ENCODE results near the gene PPP1R12A.
"Not testable (repeated sequence)": the region's sequence is repeated elsewhere in the genome, so short reads cannot be mapped to it uniquely, and the experiment has no call there.

Gene PPP1R12A

DNA sequence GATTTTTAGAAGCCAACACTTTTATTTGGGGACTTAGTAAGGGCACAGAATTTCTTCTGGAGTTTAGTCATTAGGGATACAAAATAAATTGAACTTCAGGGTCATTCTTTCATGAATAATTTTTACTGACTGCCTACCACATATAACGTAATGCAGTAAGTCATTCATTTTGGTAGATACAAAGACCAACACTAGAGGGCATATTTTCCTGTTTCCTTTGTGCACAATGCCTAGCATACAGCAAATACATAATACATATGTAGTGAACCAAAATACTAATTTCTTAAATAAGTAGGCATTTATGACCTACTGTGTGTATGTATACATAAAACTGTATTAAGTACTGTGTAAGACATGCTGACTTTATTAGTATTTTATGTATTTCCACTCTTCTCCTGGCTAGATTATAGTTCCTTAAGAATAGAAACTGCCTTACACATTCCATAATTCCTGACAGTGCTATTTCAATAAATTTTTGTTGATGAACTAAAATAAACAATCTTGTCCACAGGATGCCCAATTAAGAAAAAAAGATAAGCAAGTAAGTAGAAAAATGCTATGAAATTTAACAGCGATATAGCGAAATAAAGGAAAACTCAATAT is 47.9 kb downstream of the PPP1R12A start:
- peak; percentile 21 for DNase-seq

DNA sequence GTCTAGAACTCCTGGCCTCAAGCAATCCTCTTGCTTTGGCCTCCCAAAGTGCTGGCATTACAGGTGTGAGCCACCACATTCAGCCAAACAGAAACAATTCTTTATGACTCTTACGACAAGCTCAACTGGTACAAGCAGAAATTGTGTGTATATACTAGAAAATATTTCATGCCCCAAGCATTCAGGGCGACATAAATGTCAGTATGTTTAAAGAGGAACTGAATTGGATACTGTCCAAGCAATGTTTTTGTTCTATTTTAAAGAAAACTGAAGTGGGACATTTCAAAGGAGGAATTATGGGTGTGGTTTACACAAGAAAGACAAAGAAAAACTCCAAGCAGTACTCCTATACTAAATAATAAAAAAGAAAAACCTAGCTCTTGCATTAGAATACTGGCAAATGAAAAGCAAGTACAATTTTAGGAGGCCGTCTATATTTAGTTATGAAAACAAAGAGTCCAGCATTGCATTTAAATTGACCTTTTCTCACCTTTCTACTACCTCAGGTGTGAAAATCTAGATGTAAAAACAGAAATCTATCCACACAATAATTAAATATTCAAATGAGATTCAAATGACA is 48.9 kb downstream of the PPP1R12A start:
- no peak for DNase-seq

DNA sequence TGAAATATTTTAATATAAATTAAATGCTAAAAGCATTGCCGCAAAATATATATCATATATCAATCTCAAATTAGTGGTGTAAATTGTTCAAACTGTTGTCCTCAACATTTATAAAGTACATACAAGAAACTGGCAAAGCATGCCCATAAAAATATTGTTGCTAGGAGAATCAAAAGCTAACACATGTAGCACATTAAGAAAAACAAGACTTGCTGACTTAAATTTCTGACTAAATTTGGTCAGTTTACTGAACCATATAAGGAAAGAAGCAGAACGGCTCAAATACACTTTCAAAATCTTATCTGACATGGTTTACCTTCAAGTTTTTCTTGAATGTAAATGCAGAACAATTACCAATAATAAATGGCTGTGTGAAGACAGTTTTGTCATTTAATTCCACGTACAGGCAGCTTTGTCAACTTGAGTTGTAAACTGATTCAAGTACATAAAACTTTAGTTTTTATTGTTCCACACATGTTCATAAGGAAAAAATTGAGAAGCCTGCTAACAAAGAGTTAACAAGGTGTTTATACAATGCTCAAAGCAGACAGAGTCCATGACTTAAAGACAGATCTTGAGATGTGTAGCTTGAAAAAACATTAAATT is 50.4 kb downstream of the PPP1R12A start:
- no peak for DNase-seq

DNA sequence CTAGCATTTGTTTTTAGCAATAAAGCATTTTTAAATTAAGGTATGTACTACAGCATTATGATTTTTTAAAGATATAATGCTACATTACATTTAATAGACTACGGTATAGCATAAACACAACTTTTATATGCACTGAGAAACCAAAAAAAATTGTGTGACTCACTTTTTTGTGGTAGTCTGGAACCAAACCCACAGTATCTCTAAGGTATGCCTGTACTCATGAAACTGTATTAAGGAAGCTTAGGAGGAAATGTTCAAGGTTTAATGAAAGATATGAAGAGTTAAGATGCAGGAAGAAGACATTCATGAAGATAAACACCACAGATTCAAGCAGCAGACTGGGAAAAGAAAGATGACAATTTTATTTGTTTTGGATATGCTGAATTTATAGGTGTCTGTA is 51.7 kb downstream of the PPP1R12A start:
- DNase-seq = no peak

DNA sequence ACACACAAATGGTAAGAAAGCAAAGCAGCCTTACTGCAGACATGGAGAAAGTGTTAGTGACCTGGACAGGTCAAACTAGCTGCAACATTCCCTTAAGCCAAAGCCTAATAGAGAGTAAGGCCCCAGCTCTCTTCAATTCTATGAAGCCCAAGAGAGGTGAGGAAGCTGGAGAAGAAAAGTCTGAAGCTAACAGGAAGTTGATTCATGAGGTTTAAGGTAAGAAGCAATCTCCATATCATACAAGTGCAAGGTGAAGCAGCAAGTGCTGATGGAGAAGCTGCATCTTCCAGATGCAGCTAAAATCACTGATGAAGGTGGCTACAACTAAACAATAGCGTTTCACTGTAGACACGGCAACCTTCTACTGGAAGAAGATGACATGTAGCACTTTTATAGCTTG is 53.5 kb downstream of the PPP1R12A start:
- no peak for DNase-seq

DNA sequence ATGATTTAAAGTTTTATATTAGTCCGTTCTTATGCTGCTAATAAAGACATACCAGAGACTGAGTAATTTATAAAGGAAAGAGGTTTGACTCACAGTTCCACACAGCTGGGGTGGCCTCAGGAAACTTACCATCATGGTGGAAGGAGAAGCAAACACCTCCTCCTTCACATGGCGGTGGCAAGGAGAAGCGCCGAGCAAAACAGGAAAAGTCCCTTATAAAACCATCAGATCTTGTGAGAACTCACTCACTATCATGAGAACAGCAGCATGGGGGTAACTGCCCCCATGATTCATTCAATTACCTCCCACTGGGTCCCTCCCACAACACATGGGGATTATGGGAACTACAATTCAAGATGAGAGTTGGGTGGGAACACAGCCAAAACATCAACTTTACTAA is 56.4 kb downstream of the PPP1R12A start:
- not testable (repeated sequence) for DNase-seq

DNA sequence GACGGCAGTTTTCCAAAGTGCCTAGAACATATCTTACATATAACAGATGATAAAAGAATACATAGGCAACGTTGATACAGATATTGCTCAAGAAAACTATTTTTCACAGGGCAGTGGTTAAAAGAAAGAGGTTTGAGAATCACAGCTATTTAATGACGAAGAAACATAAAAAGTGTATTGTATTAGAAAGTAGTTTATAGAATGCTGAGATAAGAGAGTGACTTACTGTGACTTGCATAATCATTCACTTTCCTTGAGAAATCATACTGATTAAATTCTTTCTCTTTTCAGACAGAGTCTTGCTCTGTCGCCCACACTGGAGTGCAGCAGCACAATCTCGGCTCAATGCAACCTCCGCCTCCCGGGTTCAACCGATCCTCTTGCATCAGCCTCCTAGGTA is 57.7 kb downstream of the PPP1R12A start:
- no peak for DNase-seq

DNA sequence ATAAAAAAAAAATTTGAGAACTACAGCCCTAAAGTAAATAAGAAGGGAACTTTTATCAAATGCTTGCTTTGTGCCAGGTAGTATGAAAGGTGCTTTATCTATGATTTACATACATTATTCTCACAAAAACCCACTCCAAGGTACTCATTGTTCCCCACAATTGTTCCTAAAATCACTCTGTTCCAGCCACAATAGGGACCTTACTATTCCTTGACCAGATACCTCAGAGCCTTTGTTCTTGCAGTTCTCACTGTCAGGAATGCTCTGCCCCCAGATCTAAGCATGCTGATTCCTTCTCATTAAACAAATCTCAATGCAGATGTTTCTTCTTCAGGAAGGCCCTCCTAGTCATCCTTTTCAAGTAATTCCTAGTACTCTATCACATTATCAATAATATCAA is 60.2 kb downstream of the PPP1R12A start:
- DNase-seq = no peak

DNA sequence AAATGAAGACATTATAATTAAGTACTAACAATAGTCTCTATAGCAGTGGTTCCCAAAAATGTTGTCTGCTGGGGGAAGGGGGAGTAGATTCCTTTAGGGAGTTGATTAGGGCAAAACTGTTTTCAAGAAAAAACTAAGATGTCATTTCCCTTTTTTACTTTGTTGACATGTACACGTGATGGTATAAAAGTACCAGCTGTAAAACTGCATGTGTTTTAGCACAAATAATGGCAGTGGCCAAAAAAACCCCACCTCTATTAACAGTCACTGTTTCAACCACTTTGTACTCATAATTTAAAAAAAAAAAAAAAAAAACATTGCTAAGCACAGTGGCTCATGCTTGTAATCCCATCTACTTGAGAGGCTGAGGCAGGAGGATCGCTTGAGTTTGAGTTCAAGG is 61.7 kb downstream of the PPP1R12A start:
- no peak for DNase-seq

DNA sequence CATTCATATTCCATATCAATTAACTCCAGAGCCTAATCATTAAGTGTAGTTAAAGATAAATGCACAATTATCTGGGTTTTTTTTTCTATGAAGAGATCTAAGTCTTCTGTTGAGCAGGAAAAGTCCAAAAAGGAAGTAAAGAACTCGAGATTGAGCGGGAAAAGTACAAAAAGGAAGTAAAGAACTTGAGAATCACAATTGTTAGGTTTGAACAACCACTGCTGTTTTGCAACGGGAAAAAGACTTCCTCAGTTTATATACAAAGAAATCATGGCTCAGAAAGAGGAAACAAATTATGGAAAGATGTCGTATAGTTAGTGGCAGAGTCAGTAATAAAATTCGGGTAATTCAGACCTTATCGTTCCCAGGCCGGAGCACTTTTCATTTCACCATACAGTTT is 63.3 kb downstream of the PPP1R12A start:
- DNase-seq = no peak

DNA sequence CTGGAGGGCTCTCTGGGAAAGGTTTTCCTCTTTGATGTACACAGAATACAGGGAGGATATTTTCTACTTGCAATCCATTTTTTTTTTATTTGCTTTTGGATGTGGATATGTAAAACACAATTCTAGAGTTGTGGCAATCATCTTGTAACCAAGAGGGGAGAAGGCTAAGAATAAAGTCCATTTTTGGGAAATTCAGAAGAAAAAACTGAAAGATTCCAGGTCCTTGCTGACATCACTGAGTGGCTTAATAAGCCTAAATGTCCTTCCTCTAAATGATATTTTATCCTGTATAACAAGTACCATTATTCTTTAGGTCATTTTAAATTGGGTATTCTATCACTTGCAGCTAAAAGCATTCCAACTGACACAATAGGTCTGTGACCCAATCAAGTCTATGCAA is 64.0 kb downstream of the PPP1R12A start:
- no peak for DNase-seq

DNA sequence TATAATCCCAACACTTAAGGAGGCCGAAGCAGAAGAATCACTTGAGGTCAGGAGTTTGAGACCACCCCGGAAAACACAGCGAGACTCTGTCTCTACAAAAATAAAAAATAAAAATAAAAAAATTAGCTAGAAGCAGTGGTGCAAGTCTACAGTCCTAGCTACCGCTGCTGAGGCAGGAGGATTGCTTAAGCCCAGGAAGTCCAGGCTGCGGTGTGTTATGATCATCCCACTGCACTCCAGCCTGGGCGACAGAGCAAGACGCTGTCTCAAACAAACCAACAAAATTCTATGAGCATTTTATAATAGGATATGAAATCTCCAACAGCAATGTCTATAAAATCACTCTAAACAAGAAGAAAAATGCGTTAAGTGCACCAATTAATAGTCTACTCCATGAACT is 75.3 kb downstream of the PPP1R12A start:
- DNase-seq = no peak

DNA sequence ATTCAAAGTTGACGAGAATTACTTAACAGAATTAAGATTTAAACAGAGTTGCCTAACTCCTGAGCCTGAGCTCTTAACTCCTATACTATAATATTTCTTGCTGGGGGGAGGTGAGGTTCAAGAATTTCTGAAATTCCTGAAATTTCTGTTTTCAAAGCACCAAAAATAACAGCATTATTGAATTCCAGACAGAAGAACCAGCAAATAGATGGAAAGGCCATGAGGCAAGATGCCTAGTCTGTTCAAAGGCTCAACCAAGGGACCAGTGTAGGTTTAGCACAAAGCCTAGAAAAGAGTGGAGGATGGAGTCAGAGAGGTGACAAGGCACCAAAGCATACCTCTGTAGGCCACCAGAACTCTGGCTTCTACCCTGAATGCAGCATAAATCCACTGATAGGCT is 76.4 kb downstream of the PPP1R12A start:
- DNase-seq = no peak

DNA sequence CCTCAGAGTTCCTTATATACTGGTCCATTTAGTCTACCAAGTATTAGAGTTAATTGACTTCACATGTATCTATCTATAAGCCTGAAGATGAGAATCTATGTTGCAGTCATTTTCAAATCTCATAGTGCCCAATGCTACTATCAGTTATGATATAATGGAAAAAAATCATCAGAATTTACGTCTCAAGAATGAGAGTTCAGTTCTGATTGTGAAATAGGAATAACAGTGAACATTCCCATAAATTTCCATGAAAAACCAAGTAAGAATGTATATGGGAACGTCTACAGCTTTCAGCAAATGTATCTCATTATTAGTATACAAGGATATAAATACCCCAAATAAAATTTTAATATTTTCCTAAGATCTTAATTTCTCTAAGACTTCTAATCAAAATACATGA is 77.2 kb downstream of the PPP1R12A start:
- no peak for DNase-seq

DNA sequence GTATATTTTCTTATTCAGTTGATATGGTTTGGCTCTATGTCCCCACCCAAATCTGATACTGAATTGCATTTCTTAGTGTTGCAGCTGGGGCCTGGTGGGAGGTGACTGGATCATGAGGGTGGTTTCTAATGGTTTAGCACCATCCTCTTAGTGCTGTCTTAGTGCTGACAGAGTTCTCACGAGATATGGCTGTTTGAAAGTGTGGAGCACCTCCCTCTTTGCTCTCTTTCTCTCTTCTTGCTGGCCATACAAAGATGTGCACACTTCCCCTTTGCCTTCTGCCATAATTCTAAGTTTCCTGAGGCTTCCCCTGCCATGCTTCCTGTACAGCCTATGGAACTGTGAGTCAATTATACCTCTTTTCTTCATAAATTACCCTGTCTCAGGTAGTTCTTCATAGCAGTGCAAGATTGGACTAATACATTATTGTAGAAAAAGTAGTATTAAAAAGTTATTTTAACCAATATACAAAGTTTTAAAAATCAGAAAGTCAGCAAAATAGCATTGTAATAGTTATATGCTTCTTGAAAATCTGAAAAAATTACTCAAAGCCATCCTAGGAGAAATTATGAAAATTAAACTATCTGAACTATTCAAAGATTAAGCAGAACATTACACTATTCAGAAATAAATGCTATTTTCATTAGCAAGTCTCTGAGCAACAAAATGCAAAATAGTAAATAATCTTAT is 84.1 kb downstream of the PPP1R12A start:
- no peak for DNase-seq

DNA sequence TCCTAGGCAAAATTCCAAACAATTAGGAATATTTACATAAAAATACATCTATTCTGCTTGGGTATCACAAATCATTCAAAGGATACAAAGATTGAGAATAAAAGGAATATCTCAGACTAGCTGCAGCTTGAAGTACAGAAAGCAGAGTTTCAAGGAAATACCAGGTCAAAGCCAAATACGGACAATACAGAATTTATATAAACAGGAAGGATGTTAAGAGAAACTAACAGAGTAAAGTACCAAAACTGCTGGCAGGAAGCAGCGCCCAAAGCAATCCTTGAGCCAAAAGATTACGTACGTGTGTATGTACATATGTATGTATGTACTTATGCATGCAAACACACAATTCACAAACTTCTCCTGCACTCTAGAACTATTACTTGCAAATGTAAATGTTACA is 86.6 kb downstream of the PPP1R12A start:
- no peak for DNase-seq

DNA sequence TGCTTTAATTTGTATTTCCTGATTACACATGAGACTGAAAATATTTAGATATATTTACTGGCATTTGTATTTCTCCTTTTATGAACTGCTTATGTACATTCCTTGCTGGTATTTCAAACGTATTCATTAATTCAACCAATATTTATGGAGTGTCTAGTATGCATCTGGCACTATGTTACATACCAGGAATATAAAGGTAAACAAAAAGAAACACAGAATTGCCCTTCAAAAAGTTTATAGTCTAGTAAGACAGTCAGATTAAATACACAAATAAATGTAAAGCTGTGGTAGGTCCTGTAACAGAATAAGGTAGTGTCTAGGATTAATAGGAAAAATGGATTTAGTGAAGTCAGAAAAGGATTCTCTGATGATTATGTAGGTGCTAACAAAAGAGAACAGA is 87.5 kb downstream of the PPP1R12A start:
- no peak for DNase-seq

DNA sequence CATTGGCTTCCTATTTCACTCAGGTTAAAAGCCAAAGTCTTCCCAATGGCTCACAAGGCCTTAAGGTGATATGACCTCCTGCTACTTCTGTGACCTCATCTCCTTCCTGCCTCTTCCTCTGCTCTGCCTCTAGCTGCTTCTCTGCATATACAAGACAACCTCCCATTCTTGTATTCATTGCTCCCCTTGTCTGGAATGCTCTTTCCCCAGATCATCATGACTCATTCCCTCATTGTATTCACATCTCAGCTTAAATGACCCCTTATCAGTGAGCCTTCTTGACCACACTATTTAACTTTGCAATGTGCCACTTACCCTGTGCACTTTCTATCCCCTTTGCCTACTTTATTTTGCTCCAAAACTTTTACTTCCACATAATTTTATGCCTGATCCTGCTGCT is 90.2 kb downstream of the PPP1R12A start:
- no peak for DNase-seq

DNA sequence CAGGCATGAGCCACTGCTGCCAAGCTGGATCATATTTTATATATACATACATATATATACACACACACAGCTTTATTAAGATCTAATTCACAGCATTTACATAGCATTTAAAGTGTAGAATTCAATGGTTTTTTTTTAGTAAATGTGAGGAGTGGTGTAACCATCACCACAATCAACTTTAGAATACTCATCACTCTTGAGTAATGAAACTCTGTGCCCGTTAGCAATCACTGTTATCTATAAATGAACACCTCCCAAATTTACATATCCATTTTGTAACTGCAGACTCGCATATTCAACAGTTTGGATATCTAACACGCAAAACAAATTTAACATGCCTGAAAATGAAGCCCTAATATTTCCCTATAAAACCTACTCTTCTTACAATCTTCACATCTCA is 90.9 kb downstream of the PPP1R12A start:
- no peak for DNase-seq

DNA sequence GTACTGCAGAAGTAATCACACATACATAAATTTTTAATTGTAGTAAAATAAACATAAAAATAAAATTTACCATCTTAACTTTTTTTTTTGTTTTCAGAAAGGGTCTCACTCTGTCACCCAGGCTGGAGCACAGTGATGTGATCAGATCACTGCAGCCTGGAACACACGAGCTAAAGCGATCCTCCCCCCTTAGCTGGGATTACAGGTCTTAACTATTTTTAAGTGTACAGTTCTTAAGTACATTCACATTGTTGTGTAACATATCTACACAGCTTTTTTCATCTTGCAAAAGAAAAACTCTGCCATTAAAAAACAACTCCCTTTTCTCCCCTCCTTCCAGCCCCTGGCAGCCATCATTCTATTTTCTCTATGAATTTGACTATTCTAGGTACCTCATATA is 92.3 kb downstream of the PPP1R12A start:
- DNase-seq = no peak

DNA sequence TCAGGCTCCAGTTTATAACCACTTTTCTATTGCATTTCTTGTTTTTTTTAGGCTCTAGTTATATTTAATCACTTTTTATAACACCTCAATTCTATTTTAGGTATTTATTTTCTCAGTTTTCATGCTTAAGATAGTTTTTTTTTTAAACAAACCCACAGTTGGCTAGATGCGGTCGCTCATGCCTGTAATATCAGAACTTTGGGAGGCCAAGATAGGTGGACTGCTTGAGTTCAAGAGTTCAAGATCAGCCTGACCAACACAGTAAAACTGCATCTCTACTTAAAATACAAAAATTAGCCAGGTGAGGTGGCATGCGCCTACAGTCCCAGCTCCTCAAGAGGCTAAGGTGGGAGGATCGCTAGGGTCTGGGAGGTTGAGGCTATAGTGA is 93.0 kb downstream of the PPP1R12A start:
- no peak for DNase-seq

DNA sequence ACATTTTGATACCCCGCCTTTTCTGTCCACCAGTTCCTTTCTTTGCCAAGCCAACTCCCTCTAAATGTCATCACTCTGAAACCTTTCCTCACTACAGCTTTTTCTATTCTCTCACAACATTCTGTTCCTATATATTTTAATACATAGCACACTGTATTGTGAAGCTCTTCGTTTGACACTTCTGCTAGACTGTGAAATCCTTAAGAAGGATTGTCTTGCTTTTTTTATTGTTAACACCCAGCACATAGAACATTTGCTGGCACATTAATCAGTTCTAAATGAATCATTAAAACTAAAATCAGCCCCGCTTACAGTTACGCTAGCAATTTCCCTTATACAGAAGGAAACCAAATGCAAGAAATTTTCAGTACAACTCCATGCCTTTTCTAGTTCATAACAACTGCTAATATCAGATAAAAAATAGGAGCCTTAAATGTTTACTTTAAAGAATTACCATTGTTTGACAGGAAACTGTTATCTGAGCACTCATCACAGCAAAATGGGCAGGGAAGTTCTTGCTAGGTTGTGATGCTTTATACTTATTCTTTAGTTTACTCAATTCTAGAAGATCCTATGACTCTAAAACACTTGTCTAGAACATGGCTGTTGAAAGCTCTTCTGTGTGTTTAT is 93.5 kb downstream of the PPP1R12A start:
- no peak for DNase-seq

DNA sequence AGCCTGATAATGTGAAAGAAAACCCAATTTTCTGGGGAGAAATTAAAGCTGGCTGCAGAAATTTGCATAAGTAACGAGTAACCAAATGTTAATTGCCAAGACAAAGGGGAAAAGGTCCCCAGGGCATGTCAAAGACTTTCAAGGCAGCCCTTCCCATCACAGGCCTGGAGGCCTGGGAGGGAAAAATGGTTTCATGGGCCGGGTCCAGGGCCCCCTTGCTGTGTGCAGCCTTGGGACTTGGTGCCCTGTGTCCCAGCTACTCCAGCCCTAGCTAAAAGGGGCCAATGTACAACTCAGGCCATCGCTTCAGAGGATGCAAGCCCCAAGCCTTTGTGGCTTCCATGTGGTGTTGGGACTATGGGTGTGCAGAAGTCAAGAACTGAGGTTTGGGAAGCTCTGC is 96.5 kb downstream of the PPP1R12A start:
- DNase-seq = no peak

DNA sequence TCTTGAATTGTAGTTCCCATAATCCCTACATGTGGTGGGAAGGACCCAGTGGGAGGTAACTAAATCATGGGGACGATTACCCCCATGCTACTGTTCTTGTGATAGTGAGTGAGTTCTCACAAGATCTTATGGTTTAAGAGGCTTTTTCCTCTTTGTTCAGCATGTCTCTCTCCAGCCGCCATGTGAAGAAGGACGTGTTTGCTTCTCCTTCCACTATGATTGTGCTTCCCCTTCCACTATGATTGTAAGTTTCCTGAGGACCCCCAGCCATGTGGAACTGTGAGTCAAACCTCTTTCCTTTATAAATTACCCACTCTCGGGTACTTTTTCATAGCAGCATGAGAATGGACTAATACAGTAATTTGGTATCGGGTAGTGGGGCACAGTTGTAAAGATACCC is 97.3 kb downstream of the PPP1R12A start:
- DNase-seq = no peak
